Measurements from ENCODE around the gene TAF8.
"Not testable (repeated sequence)": the region's sequence is repeated elsewhere in the genome, so short reads cannot be mapped to it uniquely, and the experiment has no call there.

Gene TAF8

GRCh38 chr6:42029062-42029685 is 21.1 kb upstream of the TAF8 start:
- no peak for DNase-seq

GRCh38 chr6:42029881-42030280 is 20.4 kb upstream of the TAF8 start:
- no peak for DNase-seq

DNA sequence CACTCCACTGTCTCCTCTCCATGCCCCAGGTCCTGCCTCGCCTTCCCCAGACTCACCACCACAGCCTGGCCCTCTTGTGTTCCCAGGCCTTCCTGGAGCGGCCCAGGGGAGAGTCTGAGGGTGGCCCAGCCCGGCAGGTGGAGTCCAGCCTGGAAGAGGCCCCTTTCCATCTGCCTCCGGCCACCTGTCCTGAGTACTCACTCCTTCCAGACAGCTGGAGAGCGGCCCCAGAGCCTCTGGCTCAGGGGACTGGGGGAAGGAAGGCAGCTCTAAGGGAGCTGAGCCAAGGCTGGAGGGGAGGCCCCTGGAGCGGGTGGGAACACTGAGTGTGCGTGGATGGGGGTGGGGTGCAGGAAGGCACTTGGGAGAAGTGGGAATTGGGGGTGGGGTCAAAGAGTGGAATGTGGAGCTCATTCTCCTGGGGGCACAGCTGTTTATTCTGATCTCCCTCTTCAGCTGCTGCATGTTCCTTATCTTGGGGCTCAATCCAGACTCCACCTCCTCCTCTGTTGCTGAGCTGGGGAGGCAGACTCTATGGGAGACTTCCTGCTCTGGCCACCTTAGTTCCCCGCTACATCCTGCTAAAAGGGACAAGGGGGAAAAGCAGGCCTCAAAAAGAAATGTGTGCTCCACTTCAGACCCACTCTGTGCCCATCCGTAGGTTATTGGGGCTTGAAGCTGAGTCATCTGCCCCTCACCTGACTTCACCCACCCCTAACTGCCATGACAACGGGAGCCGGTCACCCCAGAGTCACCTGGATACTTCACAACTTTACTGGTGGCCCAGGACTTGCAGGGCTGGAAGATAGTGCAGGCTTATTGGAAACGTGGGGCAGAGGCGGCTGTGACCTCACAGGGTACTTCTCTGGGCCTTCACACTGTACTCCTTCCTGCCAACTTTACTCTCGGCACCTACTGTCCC is 19.5 kb upstream of the TAF8 start:
- peak; percentile 89 for DNase-seq

- DNase-seq = no peak
Measured at GRCh38 chr6:42032366-42032765, 18.0 kb upstream of the TAF8 start.

DNA sequence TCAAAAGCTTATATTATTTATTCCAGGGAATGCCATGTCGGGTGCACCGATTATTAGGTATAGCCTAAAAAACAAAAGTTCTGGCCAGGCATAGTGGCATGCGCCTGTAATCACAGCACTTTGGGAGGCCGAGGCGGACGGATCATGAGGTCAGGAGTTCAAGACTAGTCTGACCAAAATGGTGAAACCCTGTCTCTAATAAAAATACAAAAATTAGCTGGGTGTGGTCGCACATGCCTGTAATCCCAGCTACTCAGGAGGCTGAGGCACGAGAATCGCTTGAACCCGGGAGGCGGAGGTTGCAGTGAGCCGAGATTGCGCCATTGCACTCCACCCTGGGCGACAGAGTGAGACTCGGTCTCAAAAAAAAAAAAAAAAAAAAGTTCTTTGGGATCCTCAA is 12.7 kb upstream of the TAF8 start:
- not testable (repeated sequence) for DNase-seq

- no peak for DNase-seq
Measured at GRCh38 chr6:42038163-42038562, 12.2 kb upstream of the TAF8 start.

GRCh38 chr6:42038811-42039408 is 11.4 kb upstream of the TAF8 start:
- no peak for DNase-seq

GRCh38 chr6:42040856-42041480 is 9.4 kb upstream of the TAF8 start:
- no peak for DNase-seq

- peak; percentile 75 for DNase-seq
Measured at GRCh38 chr6:42041481-42042053, 8.8 kb upstream of the TAF8 start.

DNA sequence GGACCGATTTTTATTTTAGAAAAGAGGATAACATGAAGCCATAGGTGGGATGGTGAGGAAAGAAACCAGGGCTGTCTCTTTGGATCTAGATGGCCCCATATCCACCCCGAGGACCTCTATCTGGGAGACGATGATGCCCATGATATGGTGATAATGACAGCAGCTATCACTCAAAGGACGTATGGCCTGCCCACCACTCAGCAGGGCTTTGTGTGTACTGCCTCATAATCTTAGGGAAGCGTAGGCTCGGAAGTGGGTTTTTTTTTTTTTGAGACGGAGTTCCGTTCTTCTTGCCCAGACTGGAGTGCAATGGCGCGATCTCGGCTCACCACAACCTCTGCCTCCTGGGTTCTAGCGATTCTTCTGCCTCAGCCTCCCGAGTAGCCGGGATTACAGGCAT is 8.2 kb upstream of the TAF8 start:
- no peak for DNase-seq

DNA sequence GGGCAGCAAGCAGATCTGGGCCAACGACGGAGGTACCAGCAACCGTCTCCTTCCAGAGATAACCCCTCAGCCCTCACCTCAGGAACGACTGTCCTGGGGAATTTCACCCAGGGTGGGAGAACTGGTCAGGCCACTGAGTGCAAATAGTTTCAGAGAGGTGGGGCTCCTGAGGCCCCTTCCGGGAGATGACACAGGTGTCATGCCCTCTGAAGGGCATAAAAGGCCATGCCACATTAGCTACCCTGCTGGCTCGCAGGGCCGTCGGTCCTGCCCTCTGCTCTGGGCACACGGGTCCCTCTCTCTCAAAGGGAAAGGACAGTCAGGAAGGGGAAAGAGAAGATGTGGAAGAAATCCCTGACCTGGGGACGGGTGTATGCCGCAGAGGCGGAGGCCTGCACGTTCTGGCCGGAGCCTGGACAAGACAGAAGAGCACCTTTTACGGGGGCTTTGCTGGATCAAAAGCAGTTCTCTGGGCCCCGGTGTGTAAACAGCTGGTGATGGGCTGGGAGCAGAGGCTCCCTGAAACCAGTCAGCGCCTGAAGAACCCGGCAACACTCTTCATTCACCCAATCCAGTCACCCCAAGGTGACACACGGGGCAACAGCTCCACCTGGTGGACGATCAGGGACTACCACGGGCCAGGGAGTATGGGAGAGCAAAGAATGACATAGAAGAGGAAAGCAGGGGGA is 6.4 kb upstream of the TAF8 start:
- DNase-seq = peak; percentile 93

DNA sequence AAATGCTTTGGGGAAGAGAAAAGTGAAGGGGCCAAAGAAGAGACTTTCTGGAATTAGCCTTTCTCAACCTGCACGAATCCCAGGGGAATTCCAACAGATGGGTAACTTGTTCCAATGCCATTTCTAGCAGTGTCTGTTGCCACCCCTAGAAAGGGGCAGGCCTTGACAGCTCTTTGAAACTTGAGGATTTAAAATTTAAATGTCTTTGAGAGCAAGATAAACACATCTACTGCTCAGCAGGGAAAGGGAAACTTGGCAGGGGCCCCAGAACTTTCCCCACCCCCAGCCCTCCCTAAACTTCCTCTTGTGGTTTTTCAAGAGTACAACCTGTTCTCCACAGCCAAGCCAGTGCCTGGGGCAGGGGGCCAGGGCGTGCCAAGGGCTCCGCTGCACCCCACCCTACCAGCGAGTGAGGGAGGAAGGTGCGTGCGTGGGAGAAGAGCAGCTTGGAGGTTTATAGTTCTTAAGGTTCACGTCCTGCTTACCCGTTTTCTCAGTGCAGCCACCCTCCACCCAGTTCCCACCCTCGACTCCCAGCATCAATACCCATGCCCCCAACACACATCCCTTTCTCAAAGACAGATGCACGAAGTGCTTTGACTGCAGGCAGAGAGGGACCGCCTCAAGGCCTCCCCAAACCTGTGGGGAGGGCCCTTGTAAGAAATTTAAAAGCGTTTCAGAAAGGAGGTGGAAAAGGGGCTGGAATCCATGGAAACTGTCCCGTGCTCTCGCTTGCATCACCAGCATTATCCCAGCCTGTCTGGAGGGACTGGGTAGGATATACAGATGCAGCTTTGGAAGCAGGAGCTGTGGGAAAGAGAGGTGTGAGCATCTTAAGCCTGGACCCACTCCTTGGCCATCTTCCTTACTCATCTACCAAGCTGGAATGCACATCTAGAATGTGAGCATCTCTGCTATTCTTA is 4.5 kb upstream of the TAF8 start:
- DNase-seq = peak; percentile 87

GRCh38 chr6:42046464-42047212 is 3.7 kb upstream of the TAF8 start:
- no peak for DNase-seq

DNA sequence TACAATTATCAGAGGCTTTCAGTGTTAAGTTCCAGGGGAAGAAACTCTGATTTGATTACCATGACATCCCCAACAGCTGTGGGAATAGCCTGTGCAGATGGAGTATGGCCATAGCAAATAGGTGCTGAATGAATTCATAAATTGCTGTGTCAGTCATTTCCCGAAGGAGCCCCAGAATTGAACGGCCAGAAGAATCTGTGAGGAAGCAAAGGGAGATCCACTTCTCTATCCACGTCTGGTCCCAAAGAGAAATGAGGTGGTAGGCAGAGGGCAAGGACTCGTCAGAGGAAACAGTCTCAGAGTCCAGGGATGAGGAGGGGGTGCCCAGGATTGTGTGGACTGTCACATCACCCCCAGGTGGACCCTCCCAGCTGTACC is 3.1 kb upstream of the TAF8 start:
- DNase-seq = no peak

DNA sequence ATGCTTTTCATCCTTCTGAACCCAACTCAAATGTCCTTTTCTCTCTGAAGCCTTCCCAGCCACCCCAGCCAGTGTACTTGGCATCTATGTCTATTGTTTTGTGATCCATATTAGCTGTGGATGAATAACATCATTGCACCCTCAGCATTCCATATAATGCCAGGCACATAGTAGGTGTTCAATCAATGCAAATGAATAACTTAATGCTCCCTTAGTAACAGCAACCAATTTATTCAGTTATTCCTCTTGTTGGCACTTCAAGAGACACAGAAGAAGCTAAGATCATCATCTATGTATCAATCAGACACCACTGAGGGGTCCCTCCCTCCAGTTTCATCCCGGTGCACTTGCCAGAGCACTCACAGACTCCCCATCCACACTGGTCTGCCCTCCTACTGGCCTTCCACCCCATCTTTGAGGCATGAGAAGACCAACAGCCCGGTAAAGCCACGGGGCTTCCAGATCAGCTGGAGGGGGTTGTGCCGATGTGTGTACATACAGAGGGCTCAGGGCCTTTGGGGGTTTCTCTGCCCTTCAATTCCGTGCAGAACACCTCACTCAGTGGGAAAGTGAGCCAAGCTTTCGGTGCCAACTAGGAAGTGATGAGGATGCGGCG is 2.4 kb upstream of the TAF8 start:
- no peak for DNase-seq

DNA sequence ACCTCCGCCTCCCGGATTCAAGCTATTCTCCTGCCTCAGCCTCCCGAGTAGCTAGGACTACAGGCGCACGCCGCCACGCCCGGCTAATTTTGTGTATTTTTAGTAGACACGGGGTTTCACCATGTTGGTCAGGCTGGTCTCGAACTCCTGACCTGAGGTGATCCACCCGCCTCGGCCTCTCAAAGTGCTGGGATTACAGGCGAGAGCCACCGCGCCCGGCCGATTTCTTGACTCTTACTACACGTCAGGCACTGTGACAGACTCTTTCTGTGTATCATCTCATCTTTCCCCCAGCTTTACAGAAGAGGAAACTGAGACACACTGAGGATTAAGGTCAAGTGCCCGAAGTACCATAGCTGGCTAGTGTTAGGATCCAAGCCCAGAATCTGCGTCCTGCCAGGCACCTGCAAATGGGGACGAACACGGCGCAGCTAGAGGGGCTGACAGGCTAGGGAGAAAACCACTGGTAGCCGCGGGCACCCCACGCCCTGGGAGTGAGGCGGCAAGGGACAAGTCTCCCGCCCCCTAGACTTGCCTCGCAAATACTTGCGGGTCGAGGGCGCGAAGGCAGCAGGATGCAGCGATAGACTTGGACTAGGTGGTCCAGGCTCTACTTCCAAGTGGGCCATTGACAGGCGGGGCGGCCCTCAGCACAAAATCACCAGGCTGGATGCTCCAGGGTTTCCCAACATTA is 1.1 kb upstream of the TAF8 start:
- DNase-seq = no peak

DNA sequence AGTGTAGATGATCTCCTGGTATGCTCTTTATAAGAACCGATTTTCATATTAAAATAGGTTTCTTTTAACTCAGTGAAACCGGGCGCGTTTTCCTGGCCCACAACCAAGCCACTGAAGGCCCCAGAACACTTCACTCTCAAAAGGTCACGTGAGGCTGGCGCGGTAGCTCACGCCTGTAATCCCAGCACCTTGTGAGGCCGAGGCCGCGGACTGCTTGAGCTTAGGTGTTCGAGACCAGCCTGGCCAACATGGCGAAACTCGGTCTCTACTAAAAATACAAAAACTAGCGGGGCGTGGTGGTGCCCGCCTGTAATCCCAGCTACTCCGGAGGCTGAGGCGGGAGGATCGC is 402 bp upstream of the TAF8 start:
- no peak for DNase-seq

- DNase-seq = no peak
Measured at GRCh38 chr6:42051268-42051653, 937 bp downstream of the TAF8 start.

- no peak for DNase-seq
Measured at GRCh38 chr6:42053601-42054000, 3.3 kb downstream of the TAF8 start.

GRCh38 chr6:42059743-42060142 is 9.4 kb downstream of the TAF8 start:
- no peak for DNase-seq

All from left hindlimb (tissue), 1 donor.